ENCODE measurements around the gene ASPDH. TPM values are rescaled to one million over a fixed set of nuclear protein-coding genes. Genes with fewer than 3 reads are reported as not detected.

The ASPDH gene
- total and polyA plus RNA-seq, 2 of the 4 experiments (the other 2 are of a cell fraction), result not detected

DNA sequence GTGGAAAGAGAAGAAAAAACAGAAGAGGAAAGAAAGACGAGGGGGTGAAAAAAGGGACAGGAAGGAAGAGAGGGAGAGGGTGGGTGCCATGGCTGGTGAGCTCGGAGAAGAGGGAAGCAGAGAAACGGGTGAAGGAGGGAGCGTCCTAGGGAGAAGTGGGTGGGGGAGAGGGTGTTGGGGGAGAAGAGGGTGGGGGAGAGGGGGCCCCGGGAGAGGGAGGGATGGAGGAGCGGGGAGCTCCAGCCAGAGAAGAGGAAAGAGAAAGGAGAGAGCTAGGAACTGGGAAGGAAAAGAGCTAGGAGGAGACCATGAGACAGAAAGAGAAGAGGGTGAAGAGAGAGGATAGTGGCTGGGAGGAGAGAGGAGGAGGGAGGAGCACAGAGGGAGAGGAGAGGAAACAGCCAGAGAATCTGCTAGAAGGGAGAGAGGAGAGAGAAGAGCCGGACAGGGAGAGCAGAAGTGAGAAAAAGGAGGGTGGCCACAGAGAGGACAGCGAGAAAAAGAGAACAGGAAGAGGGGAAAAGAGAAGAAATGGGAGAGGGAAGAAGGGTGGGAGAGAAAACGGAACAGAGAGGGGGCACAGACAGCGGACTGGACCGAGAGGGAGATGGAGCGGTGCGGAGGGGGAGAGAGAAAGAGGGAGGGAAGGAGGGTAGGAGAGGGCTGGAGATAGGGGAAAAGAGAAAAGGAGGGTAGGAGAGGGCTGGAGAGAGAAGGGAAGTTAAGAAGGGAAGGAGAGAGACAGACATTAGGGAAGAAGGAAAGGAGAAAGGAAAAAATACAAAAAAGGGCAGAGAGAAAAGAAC lies 25.1 kb downstream of the ASPDH start:
- dilution Hi-C loops (cut with HindIII; ENCODE audit: low sequenced_read_pairs, unreplicated experiment) (no loop called here), intact Hi-C loops (cut with micrococcal nuclease) (no loop called here), in situ Hi-C loops (cut with MboI; ENCODE audit: low sequenced_read_pairs) (no loop called here)
- BruUV-seq (replicated peaks), result no TSS peak
- ChIA-PET CTCF (no interaction called here), POLR2A (ENCODE audit: unreplicated experiment) (no interaction called here)
- Histone ChIP-seq H2BK15ac (ENCODE audit: low read depth, low read length) (no peak overlapping the region), H4K5ac (ENCODE audit: low read depth, low read length) (no peak overlapping the region), H2AFZ (replicated peaks; ENCODE audit: low read length, poor library complexity) (no peak overlapping the region), H4K20me1 (ENCODE audit: insufficient read depth, low read length) (no peaks in the 10 kb centered on the region), H3K4me3 (ENCODE audit: insufficient read depth, low read depth, low read length) (no peak overlapping the region), H4K91ac (ENCODE audit: insufficient read depth, low read depth, low read length) (no peak overlapping the region), H3K14ac (replicated peaks; ENCODE audit: low read depth, low read length) (no peak overlapping the region), H2AK5ac (ENCODE audit: low read depth, low read length) (no peak overlapping the region), H2BK20ac (ENCODE audit: low read depth, low read length) (no peak overlapping the region), H2AK9ac (replicated peaks; ENCODE audit: low read depth, low read length, poor library complexity) (no peak overlapping the region), H3K9me3 (ENCODE audit: control insufficient read depth, insufficient read depth, low read length) (peaks cover 6% of the 10 kb centered on the region; the same call in 1 of the 2 replicates), H3K56ac (ENCODE audit: extremely low read depth, insufficient read depth, low read length) (no peak overlapping the region), H2BK120ac (ENCODE audit: low read depth, low read length) (no peak overlapping the region), H3K18ac (ENCODE audit: low read depth, low read length) (no peak overlapping the region), H2BK5ac (ENCODE audit: low read depth, low read length, poor library complexity, severe bottlenecking) (no peak overlapping the region), H3K9ac (ENCODE audit: low read depth, low read length) (no peak overlapping the region), H3K79me1 (ENCODE audit: low read depth in 1 of 2, low read length in 2 of 2) (no peaks in the 10 kb centered on the region), H4K8ac (ENCODE audit: low read depth in 2 of 2, low read length in 2 of 2) (no peak overlapping the region), H3K23ac (ENCODE audit: low read depth, low read length) (no peak overlapping the region), H3K27ac (ENCODE audit: insufficient read depth, low read length) (no peak overlapping the region), H3K4me1 (ENCODE audit: control insufficient read depth, insufficient read depth, low read length) (no peaks in the 10 kb centered on the region), H3K4me2 (ENCODE audit: low read depth, low read length) (no peak overlapping the region), H3K9me1 (ENCODE audit: insufficient read depth, low read length) (no peaks in the 10 kb centered on the region), H3K27me3 (ENCODE audit: control insufficient read depth, insufficient read depth, low read length) (peaks cover 40% of the 10 kb centered on the region), H3K36me3 (ENCODE audit: control insufficient read depth, insufficient read depth, low read length) (peaks cover 2% of the 10 kb centered on the region; the same call in 1 of the 2 replicates), H3K4ac (ENCODE audit: low read depth, low read length) (no peak overlapping the region)
- no peak for DNase-seq
- peak; percentile 19; the same call in 1 of the 2 replicates for ATAC-seq (ENCODE audit: low read depth)
- 18% methylated on average over 7 of the region's 13 CpGs; no CpG with 5 or more reads in 1 of the 2 experiments for WGBS, 2 experiments (ENCODE audit: extremely low coverage in 2 of 2, insufficient read length in 1 of 2)
- TF ChIP-seq CEBPB (IDR thresholded peaks at IDR 0.05; ENCODE audit: low read depth, low read length) (no peak), BHLHE40 (IDR thresholded peaks at IDR 0.05; ENCODE audit: low read depth, low read length) (no peak), MAZ (IDR thresholded peaks at IDR 0.05; ENCODE audit: borderline replicate concordance, low read depth, low read length) (no peak), MAFK (IDR thresholded peaks at IDR 0.05; ENCODE audit: low read depth, low read length) (no peak), FOS (IDR thresholded peaks at IDR 0.05; ENCODE audit: low read depth, low read length) (no peak), MXI1 (IDR thresholded peaks at IDR 0.05; ENCODE audit: borderline replicate concordance, low read depth, low read length) (no peak), RAD21 (IDR thresholded peaks at IDR 0.05; ENCODE audit: low read length) (no peak), NFE2L2 (IDR thresholded peaks at IDR 0.05; ENCODE audit: low read depth, low read length) (no peak), POLR2A (IDR thresholded peaks at IDR 0.05; ENCODE audit: low read depth, low read length) (no peak), SMC3 (IDR thresholded peaks at IDR 0.05; ENCODE audit: low read depth, low read length) (no peak), RFX5 (IDR thresholded peaks at IDR 0.05; ENCODE audit: low read depth, low read length) (no peak), RCOR1 (IDR thresholded peaks at IDR 0.05; ENCODE audit: insufficient replicate concordance, low read length) (no peak)
- TF ChIP-seq, protein P1, sequence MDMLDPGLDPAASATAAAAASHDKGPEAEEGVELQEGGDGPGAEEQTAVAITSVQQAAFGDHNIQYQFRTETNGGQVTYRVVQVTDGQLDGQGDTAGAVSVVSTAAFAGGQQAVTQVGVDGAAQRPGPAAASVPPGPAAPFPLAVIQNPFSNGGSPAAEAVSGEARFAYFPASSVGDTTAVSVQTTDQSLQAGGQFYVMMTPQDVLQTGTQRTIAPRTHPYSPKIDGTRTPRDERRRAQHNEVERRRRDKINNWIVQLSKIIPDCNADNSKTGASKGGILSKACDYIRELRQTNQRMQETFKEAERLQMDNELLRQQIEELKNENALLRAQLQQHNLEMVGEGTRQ (IDR thresholded peaks at IDR 0.05; ENCODE audit: low read depth, low read length), result no peak
- TF ChIP-seq, protein P2, sequence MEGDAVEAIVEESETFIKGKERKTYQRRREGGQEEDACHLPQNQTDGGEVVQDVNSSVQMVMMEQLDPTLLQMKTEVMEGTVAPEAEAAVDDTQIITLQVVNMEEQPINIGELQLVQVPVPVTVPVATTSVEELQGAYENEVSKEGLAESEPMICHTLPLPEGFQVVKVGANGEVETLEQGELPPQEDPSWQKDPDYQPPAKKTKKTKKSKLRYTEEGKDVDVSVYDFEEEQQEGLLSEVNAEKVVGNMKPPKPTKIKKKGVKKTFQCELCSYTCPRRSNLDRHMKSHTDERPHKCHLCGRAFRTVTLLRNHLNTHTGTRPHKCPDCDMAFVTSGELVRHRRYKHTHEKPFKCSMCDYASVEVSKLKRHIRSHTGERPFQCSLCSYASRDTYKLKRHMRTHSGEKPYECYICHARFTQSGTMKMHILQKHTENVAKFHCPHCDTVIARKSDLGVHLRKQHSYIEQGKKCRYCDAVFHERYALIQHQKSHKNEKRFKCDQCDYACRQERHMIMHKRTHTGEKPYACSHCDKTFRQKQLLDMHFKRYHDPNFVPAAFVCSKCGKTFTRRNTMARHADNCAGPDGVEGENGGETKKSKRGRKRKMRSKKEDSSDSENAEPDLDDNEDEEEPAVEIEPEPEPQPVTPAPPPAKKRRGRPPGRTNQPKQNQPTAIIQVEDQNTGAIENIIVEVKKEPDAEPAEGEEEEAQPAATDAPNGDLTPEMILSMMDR (conservative IDR thresholded peaks at IDR 0.05; ENCODE audit: low read depth, low read length), result no peak
- TF ChIP-seq, protein P3, sequence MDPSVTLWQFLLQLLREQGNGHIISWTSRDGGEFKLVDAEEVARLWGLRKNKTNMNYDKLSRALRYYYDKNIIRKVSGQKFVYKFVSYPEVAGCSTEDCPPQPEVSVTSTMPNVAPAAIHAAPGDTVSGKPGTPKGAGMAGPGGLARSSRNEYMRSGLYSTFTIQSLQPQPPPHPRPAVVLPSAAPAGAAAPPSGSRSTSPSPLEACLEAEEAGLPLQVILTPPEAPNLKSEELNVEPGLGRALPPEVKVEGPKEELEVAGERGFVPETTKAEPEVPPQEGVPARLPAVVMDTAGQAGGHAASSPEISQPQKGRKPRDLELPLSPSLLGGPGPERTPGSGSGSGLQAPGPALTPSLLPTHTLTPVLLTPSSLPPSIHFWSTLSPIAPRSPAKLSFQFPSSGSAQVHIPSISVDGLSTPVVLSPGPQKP (IDR thresholded peaks at IDR 0.05; ENCODE audit: borderline replicate concordance, low read depth, low read length), result no peak
